Psoas muscle (tissue), 8 donors: ENCODE measurements around the gene CA6. TPM values are rescaled to one million over a fixed set of nuclear protein-coding genes. Genes with fewer than 3 reads are reported as not detected.

Experiments used
- ATAC-seq, 4 donors: fragments of 200-7000 bp; cut with Tn5 transposase; one replicate each; pipeline ENCODE4 v1.9.1; 2020; ENCODE audit warnings: moderate library complexity in 3 of 4, mild to moderate bottlenecking in 2 of 4
- DNase-seq, 2 donors: peaks; one replicate each; pipeline ENCODE4 v3.0.0-alpha.2; 2020
- H3K27ac ChIP-seq: fragments of 200-600 bp; one replicate; pipeline ENCODE4 v1.8.0; 2022
- H3K27me3 ChIP-seq, 3 donors: fragments of 200-600 bp in 1 of 3; one replicate each; pipeline versions ENCODE4 v1.6.1 to v1.8.0; 2013 to 2022; ENCODE audit warnings: low read length in 2 of 3, mild to moderate bottlenecking in 2 of 3, moderate library complexity in 1 of 3; ENCODE audit not compliant: insufficient read depth in 3 of 3
- H3K36me3 ChIP-seq, 2 donors: fragments of 200-600 bp in 1 of 2; one replicate each; pipeline versions ENCODE4 v1.6.1 to v1.8.0; 2013 to 2022; ENCODE audit warnings: low read depth in 1 of 2, mild to moderate bottlenecking in 1 of 2, moderate library complexity in 1 of 2; ENCODE audit not compliant: insufficient read depth in 1 of 2
- H3K4me1 ChIP-seq: fragments of 200-600 bp; one replicate; pipeline ENCODE4 v1.8.0; 2022
- H3K4me3 ChIP-seq: fragments of 200-600 bp; one replicate; pipeline ENCODE4 v1.8.0; 2022; ENCODE audit warnings: mild to moderate bottlenecking
- H3K9me3 ChIP-seq: fragments of 200-600 bp; one replicate; pipeline ENCODE4 v1.8.0; 2022
- WGBS, 3 donors: extraction: QIAGEN DNeasy Blood & Tissue Kit; methylation state at CpG; one replicate each; pipeline versions ENCODE4 v1.1.6 to v1.1.7; 2013; 5-methylcytosine and 5-hydroxymethylcytosine counted together
- intact Hi-C, 2 donors: fragments of 100-400 bp; cut with DNase I; formaldehyde crosslinking; loops; one replicate each; pipeline versions ENCODE4 v1.11.0 to v1.14.2; 2022
- polyA plus RNA-seq, 3 donors: library from polyadenylated mRNA; stranded (reverse); fragments of 200-250 nt; gene quantifications; one replicate each; pipeline ENCODE4 v1.2.3, GENCODE V29; 2013
- total RNA-seq, 4 donors: library from RNA; stranded (reverse); fragmentation: NEBNext Ultra II Directional in 2 of 4; extraction: Animal tissue kit (Norgen Biotek cat#: 25700) in 2 of 4; gene quantifications; one replicate each; pipeline versions ENCODE4 v1.2.1 to v1.2.4, GENCODE V29; 2021 to 2023
- TF ChIP-seq, protein P1 (sequence below): fragments of 200-600 bp; IDR thresholded peaks from one replicate; pipeline ENCODE4 v1.8.0; 2022; ENCODE audit warnings: antibody characterized with exemption
- donor health status: healthy with polysubstance abuse.
- donor health status: DM: no; HTN: no; CAD: no; lungs with moderate emphysema.
- donor health status: Bipolar disorder and iron deficiency.
- donor health status: healthy.
- donor health status: DM: yes; HTN: yes; CAD: no.
- donor health status: DM: no; HTN: no; CAD: no.
- donor health status: DM: no; HTN: no; CAD: no.
- donor health status: DM: yes; HTN: yes; CAD: no.

Gene CA6
- total and polyA plus RNA-seq, 7 donors: not detected

DNA sequence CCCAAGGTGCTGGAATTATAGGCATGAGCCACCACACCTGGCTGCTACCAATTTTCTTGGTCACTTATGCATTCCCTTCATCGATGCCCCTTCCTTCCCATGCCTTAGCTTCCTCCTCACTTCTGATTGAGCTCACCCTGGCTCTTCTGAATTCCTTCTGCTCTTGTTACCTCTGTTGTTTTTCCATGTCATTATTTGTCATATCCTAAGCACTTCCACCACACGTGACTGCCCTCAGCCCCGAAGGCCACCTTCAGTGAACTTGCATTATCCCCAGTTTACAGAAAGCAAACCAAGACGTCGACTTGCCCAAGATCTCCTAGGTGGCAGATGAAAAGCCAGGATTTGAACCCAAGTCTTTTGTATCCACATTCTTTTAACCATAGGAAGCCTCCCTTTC is 30.7 kb downstream of the CA6 start:
- TF ChIP-seq, protein P1, sequence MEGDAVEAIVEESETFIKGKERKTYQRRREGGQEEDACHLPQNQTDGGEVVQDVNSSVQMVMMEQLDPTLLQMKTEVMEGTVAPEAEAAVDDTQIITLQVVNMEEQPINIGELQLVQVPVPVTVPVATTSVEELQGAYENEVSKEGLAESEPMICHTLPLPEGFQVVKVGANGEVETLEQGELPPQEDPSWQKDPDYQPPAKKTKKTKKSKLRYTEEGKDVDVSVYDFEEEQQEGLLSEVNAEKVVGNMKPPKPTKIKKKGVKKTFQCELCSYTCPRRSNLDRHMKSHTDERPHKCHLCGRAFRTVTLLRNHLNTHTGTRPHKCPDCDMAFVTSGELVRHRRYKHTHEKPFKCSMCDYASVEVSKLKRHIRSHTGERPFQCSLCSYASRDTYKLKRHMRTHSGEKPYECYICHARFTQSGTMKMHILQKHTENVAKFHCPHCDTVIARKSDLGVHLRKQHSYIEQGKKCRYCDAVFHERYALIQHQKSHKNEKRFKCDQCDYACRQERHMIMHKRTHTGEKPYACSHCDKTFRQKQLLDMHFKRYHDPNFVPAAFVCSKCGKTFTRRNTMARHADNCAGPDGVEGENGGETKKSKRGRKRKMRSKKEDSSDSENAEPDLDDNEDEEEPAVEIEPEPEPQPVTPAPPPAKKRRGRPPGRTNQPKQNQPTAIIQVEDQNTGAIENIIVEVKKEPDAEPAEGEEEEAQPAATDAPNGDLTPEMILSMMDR: no peak
- H3K9me3 ChIP-seq: no peaks in the 10 kb centered on the region
- WGBS, 3 donors: 77 to 87% (median 83%) methylated on average over 5 of the region's 5 CpGs

DNA sequence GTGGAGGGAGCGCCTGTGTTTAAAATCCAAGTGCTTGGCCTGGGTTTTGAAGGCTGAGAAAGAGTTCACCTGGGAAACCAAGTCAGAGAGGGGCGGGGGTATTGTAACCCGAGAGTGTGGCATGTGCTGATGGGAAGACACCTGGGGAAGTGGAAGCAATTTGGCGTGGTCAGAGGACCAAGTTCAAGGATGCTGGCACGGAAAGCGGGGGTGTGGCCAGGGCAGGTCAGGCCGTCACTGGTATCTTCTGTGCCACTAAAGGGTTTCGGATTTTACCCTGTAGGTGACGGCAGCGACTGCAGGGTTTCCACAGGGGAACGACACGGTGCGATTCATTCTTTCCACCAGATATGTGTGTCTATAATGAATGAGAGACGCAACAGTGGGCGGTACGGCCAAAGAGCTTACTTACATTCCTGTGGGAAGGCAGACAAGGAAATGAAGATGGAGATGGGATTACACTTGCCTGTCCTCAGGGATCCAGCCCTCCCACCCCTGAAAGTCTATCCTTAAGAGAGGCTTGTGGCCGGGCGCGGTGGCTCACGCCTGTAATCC is 31.3 kb downstream of the CA6 start:
- Histone ChIP-seq H3K27ac (no peak overlapping the region), H3K4me3 (no peak overlapping the region), H3K9me3 (no peaks in the 10 kb centered on the region), H3K36me3 (no peaks in the 10 kb centered on the region), H3K4me1 (no peaks in the 10 kb centered on the region), H3K27me3 (no peaks in the 10 kb centered on the region)
- DNase-seq (no peak), ATAC-seq (no peak)
- TF ChIP-seq, protein P1: no peak
- 81 to 84% (median 83%) methylated on average over 20 of the region's 20 CpGs for WGBS, 3 donors
- intact Hi-C loops: no loop called here

More for the DNA sequence above, 30.7 kb downstream of the CA6 start:
- Histone ChIP-seq H3K27me3 (no peaks in the 10 kb centered on the region), H3K27ac (no peak overlapping the region), H3K4me1 (no peaks in the 10 kb centered on the region), H3K36me3 (no peaks in the 10 kb centered on the region), H3K4me3 (no peak overlapping the region)
- intact Hi-C loops: no loop called here
- DNase-seq (no peak), ATAC-seq (no peak)

DNA sequence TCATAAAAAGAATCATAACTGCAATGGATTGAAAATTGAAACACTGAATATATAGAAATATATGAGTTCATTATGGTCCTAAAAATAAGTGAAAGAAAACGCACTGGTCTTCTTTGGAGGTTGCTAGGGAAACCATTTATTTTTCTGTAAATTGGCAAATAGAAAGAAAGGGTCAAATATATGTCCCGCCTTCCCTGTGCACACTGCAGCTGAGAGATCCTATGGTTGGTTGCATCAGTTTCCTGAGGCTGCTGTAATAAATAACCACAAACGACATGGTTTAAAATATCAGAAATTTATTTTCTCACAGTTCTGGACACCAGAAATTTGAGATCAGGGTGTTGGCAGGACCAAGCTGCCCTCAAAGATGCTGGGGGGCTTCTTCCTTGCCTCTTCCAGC is 35.0 kb downstream of the CA6 start:
- TF ChIP-seq, protein P1: no peak
- Histone ChIP-seq H3K27me3 (no peaks in the 10 kb centered on the region), H3K4me3 (no peak overlapping the region), H3K9me3 (no peaks in the 10 kb centered on the region), H3K27ac (no peak overlapping the region), H3K4me1 (no peaks in the 10 kb centered on the region), H3K36me3 (no peaks in the 10 kb centered on the region)
- no peak for DNase-seq
- ATAC-seq: no peak
- intact Hi-C loops: no loop called here
- 73 to 84% (median 83%) methylated on average over 3 of the region's 3 CpGs for WGBS, 3 donors

DNA sequence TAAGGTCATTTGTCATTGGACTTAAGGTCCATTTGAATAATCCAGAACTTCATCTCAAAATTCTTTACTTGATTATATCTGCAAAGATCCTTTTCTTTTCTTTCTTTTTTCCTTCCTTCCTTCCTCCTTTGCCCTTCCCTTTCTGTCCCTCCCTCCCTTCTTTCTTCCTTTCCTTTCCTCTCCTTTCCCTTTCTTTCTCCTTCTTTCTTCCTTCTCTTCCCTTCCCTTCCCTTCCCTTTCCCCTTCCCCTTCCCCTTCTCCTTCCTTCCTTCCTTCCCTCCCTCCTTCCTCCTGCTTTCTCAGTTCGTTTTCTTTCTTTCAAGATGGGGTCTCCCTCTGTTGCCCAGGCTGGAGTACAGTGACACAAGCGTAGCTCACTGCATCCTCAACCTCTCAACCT is 35.5 kb downstream of the CA6 start:
- Histone ChIP-seq H3K27ac (no peak overlapping the region), H3K27me3 (no peaks in the 10 kb centered on the region), H3K36me3 (no peaks in the 10 kb centered on the region), H3K4me3 (no peak overlapping the region), H3K4me1 (no peaks in the 10 kb centered on the region), H3K9me3 (no peaks in the 10 kb centered on the region)
- TF ChIP-seq, protein P1: no peak
- DNase-seq (no peak), ATAC-seq (no peak)
- WGBS, 3 donors: 75 to 80% (median 76%) methylated on average over 2 of the region's 2 CpGs
- intact Hi-C loops: no loop called here

DNA sequence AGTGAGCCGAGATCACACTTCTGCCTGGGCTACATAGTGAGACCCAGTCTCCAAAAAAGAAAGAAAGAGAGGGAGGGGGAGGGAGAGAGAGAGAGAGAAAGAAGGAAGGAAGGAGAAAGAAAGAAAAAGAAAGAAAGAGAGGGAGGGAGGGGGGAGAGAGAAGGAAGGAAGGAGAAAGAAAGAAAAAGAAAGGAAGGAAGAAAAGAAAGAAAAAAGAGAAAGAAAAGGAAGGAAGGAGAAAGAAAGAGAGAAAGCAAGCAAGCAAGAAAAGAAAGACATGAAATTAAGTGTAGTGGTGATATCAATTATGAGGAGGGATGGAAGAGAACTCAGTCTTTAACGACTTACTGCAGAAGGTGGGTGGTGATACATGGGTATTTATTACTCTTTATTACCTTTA is 38.5 kb downstream of the CA6 start:
- DNase-seq (no peak), ATAC-seq (no peak)
- Histone ChIP-seq H3K36me3 (no peaks in the 10 kb centered on the region), H3K4me3 (no peak overlapping the region), H3K4me1 (no peaks in the 10 kb centered on the region), H3K27ac (no peak overlapping the region), H3K27me3 (no peaks in the 10 kb centered on the region), H3K9me3 (no peaks in the 10 kb centered on the region)
- WGBS, 3 donors: 76 to 83% (median 83%) methylated on average over 2 of the region's 2 CpGs
- TF ChIP-seq, protein P1: no peak
- intact Hi-C loops: no loop called here
